Measurements from ENCODE around the gene THSD4.

GRCh38 chr15:71549697-71550096, 434.4 kb downstream of the THSD4 start:
- TF ChIP-seq POLR2AphosphoS5 (IDR thresholded peaks at IDR 0.05; ENCODE audit: low read depth, low read length) (no peak), MAFK (IDR thresholded peaks at IDR 0.05; ENCODE audit: low read depth, low read length) (no peak), EZH2 (IDR thresholded peaks at IDR 0.05; ENCODE audit: low read depth, low read length, severe bottlenecking) (no peak), YY1 (IDR thresholded peaks at IDR 0.05; ENCODE audit: low read depth, low read length) (no peak), NRF1 (IDR thresholded peaks at IDR 0.05; ENCODE audit: low read depth, low read length) (no peak), RFX5 (IDR thresholded peaks at IDR 0.05; ENCODE audit: borderline replicate concordance, low read depth, low read length) (no peak), CREB1 (IDR thresholded peaks at IDR 0.05) (no peak), POU5F1 (IDR thresholded peaks at IDR 0.05; ENCODE audit: low read depth, low read length) (no peak), EP300 (IDR thresholded peaks at IDR 0.05; ENCODE audit: borderline replicate concordance in 1 of 2, low read depth in 2 of 2, low read length in 2 of 2) (no peak), JUND (IDR thresholded peaks at IDR 0.05; ENCODE audit: low read length) (no peak)
- TF ChIP-seq, protein P1, sequence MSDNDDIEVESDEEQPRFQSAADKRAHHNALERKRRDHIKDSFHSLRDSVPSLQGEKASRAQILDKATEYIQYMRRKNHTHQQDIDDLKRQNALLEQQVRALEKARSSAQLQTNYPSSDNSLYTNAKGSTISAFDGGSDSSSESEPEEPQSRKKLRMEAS (IDR thresholded peaks at IDR 0.05), result no peak
- TF ChIP-seq, protein P2, sequence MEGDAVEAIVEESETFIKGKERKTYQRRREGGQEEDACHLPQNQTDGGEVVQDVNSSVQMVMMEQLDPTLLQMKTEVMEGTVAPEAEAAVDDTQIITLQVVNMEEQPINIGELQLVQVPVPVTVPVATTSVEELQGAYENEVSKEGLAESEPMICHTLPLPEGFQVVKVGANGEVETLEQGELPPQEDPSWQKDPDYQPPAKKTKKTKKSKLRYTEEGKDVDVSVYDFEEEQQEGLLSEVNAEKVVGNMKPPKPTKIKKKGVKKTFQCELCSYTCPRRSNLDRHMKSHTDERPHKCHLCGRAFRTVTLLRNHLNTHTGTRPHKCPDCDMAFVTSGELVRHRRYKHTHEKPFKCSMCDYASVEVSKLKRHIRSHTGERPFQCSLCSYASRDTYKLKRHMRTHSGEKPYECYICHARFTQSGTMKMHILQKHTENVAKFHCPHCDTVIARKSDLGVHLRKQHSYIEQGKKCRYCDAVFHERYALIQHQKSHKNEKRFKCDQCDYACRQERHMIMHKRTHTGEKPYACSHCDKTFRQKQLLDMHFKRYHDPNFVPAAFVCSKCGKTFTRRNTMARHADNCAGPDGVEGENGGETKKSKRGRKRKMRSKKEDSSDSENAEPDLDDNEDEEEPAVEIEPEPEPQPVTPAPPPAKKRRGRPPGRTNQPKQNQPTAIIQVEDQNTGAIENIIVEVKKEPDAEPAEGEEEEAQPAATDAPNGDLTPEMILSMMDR (IDR thresholded peaks at IDR 0.05; ENCODE audit: control extremely low read depth in 1 of 3, insufficient read depth in 1 of 3, low read depth in 1 of 3, low read length in 3 of 3), result no peak
- TF ChIP-seq, protein P3, sequence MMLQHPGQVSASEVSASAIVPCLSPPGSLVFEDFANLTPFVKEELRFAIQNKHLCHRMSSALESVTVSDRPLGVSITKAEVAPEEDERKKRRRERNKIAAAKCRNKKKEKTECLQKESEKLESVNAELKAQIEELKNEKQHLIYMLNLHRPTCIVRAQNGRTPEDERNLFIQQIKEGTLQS (IDR thresholded peaks at IDR 0.05; ENCODE audit: insufficient read depth, low read depth, low read length), result no peak

All from H1 (cell line).